Stimulated activated CD8-positive, alpha-beta memory T cell treated with anti-CD3 and anti-CD28 coated beads, Interleukin-15, amount 100 ng/mL, for 48 hours (primary cell): ENCODE data around the gene ATP6V1G1.
"Not testable (repeated sequence)": the region's sequence is repeated elsewhere in the genome, so short reads cannot be mapped to it uniquely, and the experiment has no call there.

Experiments used
- DNase-seq, 2 donors: peaks; one replicate each; pipeline ENCODE4 v3.0.0-alpha.2; 2020; ENCODE audit warnings: low read depth in 2 of 2

The ATP6V1G1 gene

GRCh38 chr9:114578134-114578533 lies 9.4 kb upstream of the ATP6V1G1 start:
- DNase-seq, result not testable (repeated sequence)

- DNase-seq, result no peak
Measured at GRCh38 chr9:114580609-114581193, 6.9 kb upstream of the ATP6V1G1 start.

GRCh38 chr9:114583371-114584155 lies 4.0 kb upstream of the ATP6V1G1 start:
- no peak for DNase-seq

GRCh38 chr9:114588210-114588609 lies 641 bp downstream of the ATP6V1G1 start:
- no peak for DNase-seq

- DNase-seq, result no peak
Measured at GRCh38 chr9:114588651-114589526, 1.3 kb downstream of the ATP6V1G1 start.

- DNase-seq, result no peak
Measured at GRCh38 chr9:114590328-114590727, 2.8 kb downstream of the ATP6V1G1 start.

- no peak for DNase-seq
Measured at GRCh38 chr9:114591291-114591787, 3.8 kb downstream of the ATP6V1G1 start.

GRCh38 chr9:114591849-114592248 lies 4.3 kb downstream of the ATP6V1G1 start:
- no peak for DNase-seq

- no peak for DNase-seq
Measured at GRCh38 chr9:114592356-114592755, 4.8 kb downstream of the ATP6V1G1 start.

- no peak for DNase-seq
Measured at GRCh38 chr9:114594136-114594535, 6.6 kb downstream of the ATP6V1G1 start.

GRCh38 chr9:114600502-114601248 lies 13.1 kb downstream of the ATP6V1G1 start:
- not testable (repeated sequence) for DNase-seq

- DNase-seq, result not testable (repeated sequence)
Measured at GRCh38 chr9:114601787-114602186, 14.2 kb downstream of the ATP6V1G1 start.

- DNase-seq, result no peak
Measured at GRCh38 chr9:114602620-114603019, 15.1 kb downstream of the ATP6V1G1 start.

GRCh38 chr9:114603248-114603647 lies 15.7 kb downstream of the ATP6V1G1 start:
- DNase-seq, result no peak

GRCh38 chr9:114604989-114605388 lies 17.4 kb downstream of the ATP6V1G1 start:
- no peak for DNase-seq

GRCh38 chr9:114606068-114606467 lies 18.5 kb downstream of the ATP6V1G1 start:
- DNase-seq, result no peak

- DNase-seq, result no peak
Measured at GRCh38 chr9:114606597-114607207, 19.1 kb downstream of the ATP6V1G1 start.

- no peak for DNase-seq
Measured at GRCh38 chr9:114607671-114608524, 20.3 kb downstream of the ATP6V1G1 start.

GRCh38 chr9:114608525-114608796 lies 20.9 kb downstream of the ATP6V1G1 start:
- DNase-seq, result no peak

GRCh38 chr9:114611516-114612271 lies 24.1 kb downstream of the ATP6V1G1 start:
- DNase-seq, result peak in 1 of 2 donors; percentile 42
